ENCODE data around the gene EIF6. TPM values are rescaled to one million over a fixed set of nuclear protein-coding genes. Genes with fewer than 3 reads are reported as not detected.

EIF6 gene
- total and polyA plus RNA-seq, 2 of the 8 experiments (the other 6 are each of a cell fraction or from before 2014, with no cell fraction given): 184 to 319 TPM

DNA sequence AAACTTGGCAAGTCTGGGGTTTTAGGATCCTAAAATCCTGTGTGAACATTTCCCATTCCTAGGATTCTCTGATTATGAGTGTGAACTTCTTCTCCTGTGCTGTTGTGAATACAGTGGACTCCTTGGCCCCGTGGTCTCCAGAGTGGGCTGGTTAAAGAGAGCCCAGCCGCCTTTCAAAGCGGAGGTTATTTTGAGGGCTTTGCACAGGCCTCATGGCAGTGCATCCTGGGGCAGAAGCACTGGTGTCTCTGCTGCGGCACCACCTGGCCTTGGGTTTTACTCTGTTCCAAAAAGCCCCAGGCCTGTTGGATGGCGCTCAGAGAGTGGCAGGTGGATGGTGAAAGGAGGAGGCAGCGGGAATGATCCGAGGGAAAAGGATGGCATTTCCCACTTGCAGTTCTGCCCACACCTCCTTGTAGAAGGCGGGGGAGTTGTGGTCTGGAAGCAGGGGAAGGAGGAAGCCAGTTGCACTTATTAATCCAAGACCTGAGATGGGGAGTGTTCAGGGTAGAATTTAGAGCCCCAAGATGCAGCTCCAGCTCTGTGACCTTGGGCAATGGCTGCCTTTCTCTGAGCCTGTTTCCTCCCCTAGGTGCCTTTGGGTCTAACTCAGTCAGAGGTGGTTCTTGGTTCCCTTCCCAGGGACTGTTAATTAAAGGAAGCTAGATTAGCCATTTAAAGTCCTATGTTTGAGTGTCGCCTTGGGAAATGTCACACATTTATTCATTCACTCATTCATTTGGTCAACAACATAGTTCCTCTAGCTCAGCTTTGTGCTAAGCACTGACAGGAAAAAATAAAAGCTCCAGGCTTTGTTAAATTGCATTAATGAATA is 35.7 kb downstream of the EIF6 start (continued):
- no peak for TF ChIP-seq EP300 (IDR thresholded peaks at IDR 0.05; ENCODE audit: borderline replicate concordance in 1 of 2, low read depth in 2 of 2, low read length in 2 of 2)
- no peak for TF ChIP-seq EGR1 (IDR thresholded peaks at IDR 0.05; ENCODE audit: borderline replicate concordance, low read depth, low read length)
- TF ChIP-seq JUN (IDR thresholded peaks at IDR 0.05; ENCODE audit: low read depth, low read length): no peak
- no peak for TF ChIP-seq POU5F1 (IDR thresholded peaks at IDR 0.05; ENCODE audit: low read depth, low read length)
- TF ChIP-seq SIN3A (conservative IDR thresholded peaks at IDR 0.05 in 1 of 2, IDR thresholded peaks at IDR 0.05 in 1 of 2; ENCODE audit: low read depth in 1 of 2, low read length in 2 of 2): no peak
- TF ChIP-seq KDM4A (IDR thresholded peaks at IDR 0.05; ENCODE audit: low read depth, low read length, severe bottlenecking): no peak
- TF ChIP-seq RAD21 (IDR thresholded peaks at IDR 0.05 in 1 of 2, conservative IDR thresholded peaks at IDR 0.05 in 1 of 2; ENCODE audit: low read depth in 2 of 2, low read length in 2 of 2): no peak
- TF ChIP-seq SP4 (IDR thresholded peaks at IDR 0.05; ENCODE audit: low read length): no peak
- TF ChIP-seq CBX8 (IDR thresholded peaks at IDR 0.05; ENCODE audit: borderline replicate concordance, low read depth, low read length): no peak
- no peak for TF ChIP-seq MAX (IDR thresholded peaks at IDR 0.05)
- no peak for TF ChIP-seq SAP30 (IDR thresholded peaks at IDR 0.05; ENCODE audit: insufficient read depth, insufficient replicate concordance, low read length)

Measured in H1 (cell line).